GM21367 (cell line): ENCODE data around the gene ATRAID.
"Not testable (repeated sequence)": the region's sequence is repeated elsewhere in the genome, so short reads cannot be mapped to it uniquely, and the experiment has no call there.

Experiments used
- ATAC-seq: cut with Tn5 transposase; IDR thresholded peaks from one replicate; pipeline ENCODE4 v1.9.1; 2021; ENCODE audit not compliant: unreplicated experiment

ATRAID gene, protein sequence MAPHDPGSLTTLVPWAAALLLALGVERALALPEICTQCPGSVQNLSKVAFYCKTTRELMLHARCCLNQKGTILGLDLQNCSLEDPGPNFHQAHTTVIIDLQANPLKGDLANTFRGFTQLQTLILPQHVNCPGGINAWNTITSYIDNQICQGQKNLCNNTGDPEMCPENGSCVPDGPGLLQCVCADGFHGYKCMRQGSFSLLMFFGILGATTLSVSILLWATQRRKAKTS

DNA sequence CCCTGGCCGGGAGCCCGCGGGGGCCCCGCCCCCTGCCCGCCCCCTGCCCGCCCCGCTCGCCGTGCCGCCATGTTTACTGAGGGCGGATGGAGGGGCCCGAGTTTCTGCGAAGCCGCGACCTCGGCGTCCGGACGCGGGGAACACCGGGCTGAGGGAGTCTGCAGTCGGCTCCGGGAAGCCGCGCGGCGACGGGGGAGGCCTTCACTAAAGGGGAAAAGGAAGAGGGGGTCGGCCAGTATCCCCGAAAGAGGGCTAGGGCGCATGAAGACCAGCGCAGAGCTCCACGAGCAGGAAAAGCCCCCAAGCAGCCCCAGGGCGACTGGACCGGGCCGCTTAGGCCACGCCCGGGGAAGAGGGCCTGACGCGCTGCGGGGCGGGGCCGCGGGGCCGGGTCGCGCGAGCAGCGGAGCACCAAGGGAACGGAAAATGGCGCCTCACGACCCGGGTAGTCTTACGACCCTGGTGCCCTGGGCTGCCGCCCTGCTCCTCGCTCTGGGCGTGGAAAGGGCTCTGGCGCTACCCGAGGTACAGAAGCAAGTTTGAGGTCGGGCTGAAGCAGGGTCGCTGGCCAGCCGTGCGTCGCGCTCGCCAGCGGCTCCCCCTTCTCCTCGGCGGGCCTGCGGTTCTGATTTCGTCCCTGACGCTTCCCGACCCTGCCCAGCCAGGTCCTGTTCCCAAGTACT, at the start of gene ATRAID, which contains the start of gene SLC5A6:
ATRAID (plus strand) TSS at position 99 of the 683 bp plus-strand sequence; CDS start at position 427, 328 bp downstream.
SLC5A6 (minus strand) TSS at position 326 of the 683 bp plus-strand sequence. CDS start 4,618 bp downstream, outside the sequence.
- ATAC-seq = peak; percentile 70

- ATAC-seq = no peak
Observed at GRCh38 chr2:27162151-27163121, 49.4 kb upstream of the ATRAID start.

GRCh38 chr2:27164960-27165763, 46.7 kb upstream of the ATRAID start:
- ATAC-seq = no peak

- ATAC-seq = no peak
Observed at GRCh38 chr2:27170581-27171337, 41.1 kb upstream of the ATRAID start.

DNA sequence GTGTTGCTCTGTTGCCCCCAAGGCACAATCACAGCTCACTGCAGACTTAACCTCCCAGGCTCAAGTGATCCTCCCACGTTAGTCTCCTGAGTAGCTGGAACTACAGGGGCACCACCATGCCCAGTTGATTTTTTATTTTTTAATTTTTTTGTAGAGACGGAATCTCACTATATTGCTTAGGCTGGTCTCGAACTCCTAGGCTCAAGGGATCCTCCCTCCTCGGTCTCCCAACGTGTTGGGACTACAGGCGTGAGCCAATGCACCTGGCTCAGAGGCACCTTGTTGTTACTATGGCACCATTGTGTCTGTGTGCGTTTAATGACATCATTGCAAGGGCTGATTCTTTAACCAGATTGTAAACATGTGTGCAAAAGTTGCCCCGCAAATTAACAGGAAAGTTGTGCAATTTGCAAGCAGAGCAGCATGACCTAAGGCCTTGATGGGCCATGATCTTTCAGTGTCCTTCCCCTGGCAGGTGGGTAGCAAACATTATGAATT, 40.4 kb upstream of the ATRAID start:
- no peak for ATAC-seq

DNA sequence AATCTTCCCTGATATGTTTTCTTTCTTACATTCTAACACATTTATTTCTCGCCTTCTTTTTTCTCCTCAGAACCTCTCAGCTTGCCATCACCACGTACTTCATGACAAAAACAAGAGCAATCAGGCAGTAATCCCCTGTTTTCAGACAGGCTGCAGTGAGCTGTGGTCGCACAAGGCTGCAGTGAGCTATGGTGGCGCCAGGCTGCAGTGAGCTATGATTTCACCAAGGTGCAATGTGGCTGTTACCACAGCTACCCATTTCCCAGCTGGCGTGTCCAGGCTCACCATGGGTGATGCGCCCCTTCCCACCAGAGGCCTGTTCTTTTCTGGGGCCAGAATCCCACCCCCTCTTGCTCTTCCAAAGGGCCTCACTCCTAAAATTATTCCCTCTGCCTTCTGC, 37.2 kb upstream of the ATRAID start:
- ATAC-seq = no peak

GRCh38 chr2:27175330-27175729, 36.5 kb upstream of the ATRAID start:
- no peak for ATAC-seq

DNA sequence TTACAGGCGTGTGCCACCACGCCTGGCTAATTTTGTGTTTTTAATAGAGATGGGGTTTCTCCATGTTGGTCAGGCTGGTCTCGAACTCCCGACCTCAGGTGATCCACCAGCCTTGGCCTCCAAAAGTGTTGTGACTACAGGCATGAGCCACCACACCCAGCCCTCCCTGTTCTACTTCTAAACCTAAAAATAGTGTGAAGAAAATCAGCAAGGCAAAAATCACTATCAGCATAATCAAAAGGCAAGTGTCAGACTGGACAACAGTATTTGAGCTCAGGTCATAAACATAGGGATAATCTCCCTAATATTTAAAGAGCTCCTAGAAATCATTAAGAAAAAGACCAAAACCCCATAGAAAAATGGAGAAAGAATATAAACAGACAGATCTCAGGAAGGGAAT, 36.1 kb upstream of the ATRAID start:
- not testable (repeated sequence) for ATAC-seq

- no peak for ATAC-seq
Observed at GRCh38 chr2:27177441-27178351, 34.1 kb upstream of the ATRAID start.

GRCh38 chr2:27178469-27178868, 33.4 kb upstream of the ATRAID start:
- no peak for ATAC-seq

- no peak for ATAC-seq
Observed at GRCh38 chr2:27179344-27180000, 32.4 kb upstream of the ATRAID start.

GRCh38 chr2:27182346-27182745, 29.5 kb upstream of the ATRAID start:
- ATAC-seq = no peak

DNA sequence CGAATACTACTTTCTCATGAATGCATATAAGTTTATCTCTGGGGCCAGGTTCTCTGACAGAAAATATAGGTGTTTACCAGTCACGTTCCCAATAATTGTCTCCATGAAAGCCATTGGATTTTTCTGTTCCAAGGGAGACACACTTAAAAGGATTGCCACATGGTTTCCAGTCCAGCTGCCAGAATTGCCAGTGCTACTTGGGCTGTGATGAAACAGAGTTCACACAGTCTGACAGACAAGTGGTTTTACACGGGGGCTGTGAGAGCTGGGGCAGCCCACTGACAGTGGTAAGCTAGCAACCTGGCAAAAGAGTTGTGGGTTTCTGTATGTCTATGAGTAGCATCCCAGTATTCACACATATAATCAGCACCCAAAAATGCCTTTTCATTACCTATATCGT, 27.7 kb upstream of the ATRAID start:
- ATAC-seq = no peak

DNA sequence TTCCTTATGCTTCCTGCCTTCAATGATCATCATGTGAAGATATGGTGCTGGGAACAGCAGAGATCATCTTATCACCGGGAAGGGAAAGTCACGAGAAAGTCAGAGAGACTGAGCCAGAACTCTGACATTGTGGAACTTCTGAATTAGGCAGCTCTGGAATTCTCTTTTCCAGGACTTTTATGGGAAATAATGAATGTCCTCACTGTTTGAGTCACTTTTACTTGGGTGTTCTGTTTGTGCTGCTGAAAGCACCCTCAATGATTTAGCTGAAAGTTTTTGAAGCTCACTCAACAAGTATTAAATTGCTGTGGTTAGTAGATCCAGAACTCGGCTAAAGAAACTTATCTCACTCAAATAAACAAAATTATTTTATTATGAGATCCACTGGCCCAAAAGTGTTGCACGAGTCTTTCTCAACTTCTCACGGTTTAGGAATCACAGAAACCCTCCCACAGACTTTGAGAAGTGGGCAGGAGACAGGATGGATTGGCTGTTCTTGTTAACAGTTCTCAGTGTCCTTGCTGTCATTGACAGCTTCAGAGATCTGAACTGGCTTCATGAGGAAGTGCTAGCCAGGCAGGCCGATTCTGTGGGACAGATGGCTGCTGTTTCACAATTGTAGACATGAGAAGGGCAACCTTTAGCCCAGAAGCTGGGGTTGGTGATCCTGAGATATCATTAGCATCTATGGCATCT, 26.4 kb upstream of the ATRAID start:
- no peak for ATAC-seq

DNA sequence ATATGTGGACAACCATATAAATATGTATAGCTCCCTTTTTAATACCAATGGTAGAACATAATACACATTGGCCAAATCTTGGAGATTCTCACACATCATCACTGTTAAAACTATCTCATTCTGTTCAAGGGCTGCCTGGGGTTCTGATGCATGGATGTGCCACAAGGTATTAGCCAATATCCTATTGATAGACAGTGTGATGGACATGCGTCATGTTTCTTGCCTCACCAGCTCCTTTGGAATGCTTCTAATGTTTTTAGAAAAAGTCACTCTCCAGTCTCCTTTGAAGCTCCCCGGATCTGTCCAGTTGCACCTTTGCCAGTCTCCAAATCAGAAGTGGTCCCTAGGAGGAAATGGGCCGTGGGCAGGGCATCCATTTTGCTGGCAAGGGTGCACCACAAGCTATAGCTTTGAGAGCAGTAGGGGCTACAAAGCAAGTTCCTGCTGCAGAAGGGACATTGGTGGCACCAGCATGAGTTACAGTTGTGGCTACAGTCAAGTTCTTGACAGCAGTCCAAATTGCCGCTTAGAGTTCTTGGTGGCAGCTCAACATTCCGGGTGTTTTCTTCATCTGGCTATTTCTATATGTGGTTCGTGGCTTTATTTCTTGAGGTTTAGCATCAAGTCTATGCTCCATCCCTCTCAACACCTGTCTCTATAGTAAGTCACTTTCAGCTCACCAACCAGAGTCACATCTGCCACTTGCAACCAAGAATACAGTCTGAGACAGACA, 25.1 kb upstream of the ATRAID start:
- no peak for ATAC-seq

- no peak for ATAC-seq
Observed at GRCh38 chr2:27189989-27190388, 21.9 kb upstream of the ATRAID start.
